K562 (cell line): Measurements from ENCODE around the gene FBRS. TPM values are rescaled to one million over a fixed set of nuclear protein-coding genes. Genes with fewer than 3 reads are reported as not detected.
A peak's percentile ranks its signal among the peaks of the same experiment; 100 is the strongest.

Experiments used
- ESRRA ChIP-seq: fragments of 450-650 bp; IDR thresholded peaks from 2 replicates; pipeline ENCODE4 v1.6.1; 2014; ENCODE audit warnings: low read depth, mild to moderate bottlenecking, moderate library complexity, borderline replicate concordance
- ESRRB ChIP-seq: fragments of 250-450 bp; sonication (Bioruptor Pico); IDR thresholded peaks from 2 replicates; pipeline ENCODE4 v1.5.0; 2020; ENCODE audit warnings: mild to moderate bottlenecking, moderate library complexity, borderline replicate concordance
- EZH2 ChIP-seq: IDR thresholded peaks from 2 replicates; pipeline ENCODE4 v1.6.1; 2012; ENCODE audit warnings: low read depth, mild to moderate bottlenecking, inconsistent platforms, low read length, borderline replicate concordance
- HNRNPK ChIP-seq: fragments of 200-400 bp; formaldehyde crosslinking; IDR thresholded peaks from one replicate; pipeline ENCODE4 v1.6.1; 2018; ENCODE audit warnings: mild to moderate bottlenecking, low read depth, low read length; ENCODE audit not compliant: poor library complexity, severe bottlenecking
- PCBP1 ChIP-seq: fragments of 200-400 bp; formaldehyde crosslinking; IDR thresholded peaks from 2 replicates; pipeline ENCODE4 v1.6.1; 2018; ENCODE audit warnings: mild to moderate bottlenecking, low read depth, low read length; ENCODE audit not compliant: poor library complexity, severe bottlenecking
- PHF8 ChIP-seq: fragments of 200-600 bp; sonication (generic); IDR thresholded peaks from 2 replicates; pipeline ENCODE4 v1.6.1; 2012; ENCODE audit warnings: mixed run types, mild to moderate bottlenecking, inconsistent platforms, low read length, moderate library complexity, borderline replicate concordance
- RFX1 ChIP-seq: fragments of 450-650 bp; IDR thresholded peaks from 2 replicates; pipeline ENCODE4 v1.6.1; 2016; ENCODE audit warnings: mild to moderate bottlenecking, moderate library complexity
- TEAD1 ChIP-seq, 2 experiments: fragments of 450-650 bp in 1 of 2; sonication (generic) in 1 of 2; formaldehyde crosslinking; IDR thresholded peaks; 2 replicates each; pipeline versions ENCODE4 v1.4.0 to v1.8.0; 2020 to 2022; ENCODE audit warnings: mild to moderate bottlenecking in 2 of 2, missing genetic modification reagents in 1 of 2
- polyA plus RNA-seq, 8 experiments: library from polyadenylated mRNA; depleted of rRNA in 4 of 8; stranded (reverse) in 5 of 8; unstranded in 3 of 8; fragments of >200 nt; fragmentation: Nextera tagmentation in 2 of 8; fragmentation: Illumina TruSeq in 1 of 8; extraction: Ambion mirVana in 2 of 8; extraction: Trizol in 1 of 8; gene quantifications; 2 replicates each; pipeline versions ENCODE4 v1.2.1 to v1.2.3, GENCODE V29; 2011 to 2014; ENCODE audit warnings: inconsistent platforms in 1 of 8, missing spikeins in 1 of 8
- total RNA-seq, 7 experiments: library from RNA; depleted of rRNA in 6 of 7; stranded (reverse); fragments of >200 nt in 6 of 7; fragmentation: Illumina TruSeq in 2 of 7; extraction: Trizol in 2 of 7; gene quantifications; 2 replicates each; pipeline versions ENCODE4 v1.2.1 to v1.2.3, GENCODE V29; 2011 to 2021; ENCODE audit warnings: low replicate concordance in 1 of 7
- TF ChIP-seq, protein P1 (sequence below): IDR thresholded peaks from 3 replicates; pipeline ENCODE4 v1.6.1; 2011; ENCODE audit warnings: borderline replicate concordance, mild to moderate bottlenecking, moderate library complexity; ENCODE audit not compliant: insufficient read length; ENCODE audit errors: extremely low read depth
- TF ChIP-seq, protein P2 (sequence below): fragments of 150-350 bp; conservative IDR thresholded peaks from 2 replicates; pipeline ENCODE4 v1.6.1; 2014; ENCODE audit warnings: low read length
- TF ChIP-seq, protein P3 (sequence below): fragments of 450-650 bp; formaldehyde crosslinking; IDR thresholded peaks from 2 replicates; pipeline ENCODE4 v1.4.0; 2020; ENCODE audit warnings: mild to moderate bottlenecking, moderate library complexity
- TF ChIP-seq, protein P4 (sequence below): fragments of 450-650 bp; IDR thresholded peaks from 2 replicates; pipeline ENCODE4 v1.6.1; 2018; ENCODE audit warnings: mild to moderate bottlenecking, low read depth; ENCODE audit not compliant: partially characterized antibody

The FBRS gene
- total and polyA plus RNA-seq, 9 of the 15 experiments (the other 6 are each of a cell fraction or from before 2014, with no cell fraction given), result 0.32 to 59.5 (median 13.1) TPM

DNA sequence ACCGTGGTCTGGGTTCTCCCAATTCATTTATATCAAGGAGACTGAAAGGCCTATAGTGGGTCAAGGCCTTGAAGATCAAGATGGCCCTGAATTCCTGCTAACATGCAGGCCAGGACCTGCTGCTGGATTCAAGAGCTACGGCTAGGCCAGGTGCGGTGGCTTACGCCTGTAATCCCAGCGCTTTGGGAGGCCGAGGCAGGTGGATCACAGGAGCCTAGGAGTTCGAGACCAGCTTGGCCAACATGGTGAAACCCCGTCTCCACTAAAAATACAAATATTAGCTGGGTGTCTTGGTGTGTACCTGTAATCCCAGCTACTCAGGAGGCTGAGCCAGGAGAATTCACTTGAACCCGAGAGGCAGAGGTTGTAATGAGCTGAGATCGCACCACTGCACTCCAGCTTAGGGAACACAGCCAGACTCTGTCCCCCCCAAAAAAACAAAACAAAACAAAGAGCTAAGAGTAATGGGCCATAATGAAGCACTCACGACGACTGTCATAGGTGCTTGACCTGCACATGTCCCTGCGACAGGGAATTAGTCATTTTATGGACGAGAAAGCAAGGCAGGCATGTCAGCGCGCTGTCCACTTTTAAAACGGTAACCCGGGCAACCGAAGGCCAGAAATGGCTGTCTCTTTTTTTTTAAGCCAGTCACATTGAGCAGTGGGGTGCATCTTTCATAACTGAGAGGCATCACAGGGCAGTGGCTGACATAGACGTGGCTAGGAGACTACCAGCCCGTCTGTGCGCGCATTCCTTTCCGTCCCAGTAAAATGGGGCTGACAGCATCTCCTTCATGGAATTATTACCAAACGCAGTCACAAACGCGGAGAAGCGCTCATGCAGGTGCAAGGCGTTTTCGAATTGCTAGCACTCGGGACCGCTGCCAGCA is 1.0 kb upstream of the FBRS start (continued):
- TF ChIP-seq, protein P1, sequence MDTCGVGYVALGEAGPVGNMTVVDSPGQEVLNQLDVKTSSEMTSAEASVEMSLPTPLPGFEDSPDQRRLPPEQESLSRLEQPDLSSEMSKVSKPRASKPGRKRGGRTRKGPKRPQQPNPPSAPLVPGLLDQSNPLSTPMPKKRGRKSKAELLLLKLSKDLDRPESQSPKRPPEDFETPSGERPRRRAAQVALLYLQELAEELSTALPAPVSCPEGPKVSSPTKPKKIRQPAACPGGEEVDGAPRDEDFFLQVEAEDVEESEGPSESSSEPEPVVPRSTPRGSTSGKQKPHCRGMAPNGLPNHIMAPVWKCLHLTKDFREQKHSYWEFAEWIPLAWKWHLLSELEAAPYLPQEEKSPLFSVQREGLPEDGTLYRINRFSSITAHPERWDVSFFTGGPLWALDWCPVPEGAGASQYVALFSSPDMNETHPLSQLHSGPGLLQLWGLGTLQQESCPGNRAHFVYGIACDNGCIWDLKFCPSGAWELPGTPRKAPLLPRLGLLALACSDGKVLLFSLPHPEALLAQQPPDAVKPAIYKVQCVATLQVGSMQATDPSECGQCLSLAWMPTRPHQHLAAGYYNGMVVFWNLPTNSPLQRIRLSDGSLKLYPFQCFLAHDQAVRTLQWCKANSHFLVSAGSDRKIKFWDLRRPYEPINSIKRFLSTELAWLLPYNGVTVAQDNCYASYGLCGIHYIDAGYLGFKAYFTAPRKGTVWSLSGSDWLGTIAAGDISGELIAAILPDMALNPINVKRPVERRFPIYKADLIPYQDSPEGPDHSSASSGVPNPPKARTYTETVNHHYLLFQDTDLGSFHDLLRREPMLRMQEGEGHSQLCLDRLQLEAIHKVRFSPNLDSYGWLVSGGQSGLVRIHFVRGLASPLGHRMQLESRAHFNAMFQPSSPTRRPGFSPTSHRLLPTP, result no peak
- TF ChIP-seq, protein P2, sequence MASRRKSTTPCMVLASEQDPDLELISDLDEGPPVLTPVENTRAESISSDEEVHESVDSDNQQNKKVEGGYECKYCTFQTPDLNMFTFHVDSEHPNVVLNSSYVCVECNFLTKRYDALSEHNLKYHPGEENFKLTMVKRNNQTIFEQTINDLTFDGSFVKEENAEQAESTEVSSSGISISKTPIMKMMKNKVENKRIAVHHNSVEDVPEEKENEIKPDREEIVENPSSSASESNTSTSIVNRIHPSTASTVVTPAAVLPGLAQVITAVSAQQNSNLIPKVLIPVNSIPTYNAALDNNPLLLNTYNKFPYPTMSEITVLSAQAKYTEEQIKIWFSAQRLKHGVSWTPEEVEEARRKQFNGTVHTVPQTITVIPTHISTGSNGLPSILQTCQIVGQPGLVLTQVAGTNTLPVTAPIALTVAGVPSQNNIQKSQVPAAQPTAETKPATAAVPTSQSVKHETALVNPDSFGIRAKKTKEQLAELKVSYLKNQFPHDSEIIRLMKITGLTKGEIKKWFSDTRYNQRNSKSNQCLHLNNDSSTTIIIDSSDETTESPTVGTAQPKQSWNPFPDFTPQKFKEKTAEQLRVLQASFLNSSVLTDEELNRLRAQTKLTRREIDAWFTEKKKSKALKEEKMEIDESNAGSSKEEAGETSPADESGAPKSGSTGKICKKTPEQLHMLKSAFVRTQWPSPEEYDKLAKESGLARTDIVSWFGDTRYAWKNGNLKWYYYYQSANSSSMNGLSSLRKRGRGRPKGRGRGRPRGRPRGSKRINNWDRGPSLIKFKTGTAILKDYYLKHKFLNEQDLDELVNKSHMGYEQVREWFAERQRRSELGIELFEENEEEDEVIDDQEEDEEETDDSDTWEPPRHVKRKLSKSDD, result no peak
- TF ChIP-seq, protein P3, sequence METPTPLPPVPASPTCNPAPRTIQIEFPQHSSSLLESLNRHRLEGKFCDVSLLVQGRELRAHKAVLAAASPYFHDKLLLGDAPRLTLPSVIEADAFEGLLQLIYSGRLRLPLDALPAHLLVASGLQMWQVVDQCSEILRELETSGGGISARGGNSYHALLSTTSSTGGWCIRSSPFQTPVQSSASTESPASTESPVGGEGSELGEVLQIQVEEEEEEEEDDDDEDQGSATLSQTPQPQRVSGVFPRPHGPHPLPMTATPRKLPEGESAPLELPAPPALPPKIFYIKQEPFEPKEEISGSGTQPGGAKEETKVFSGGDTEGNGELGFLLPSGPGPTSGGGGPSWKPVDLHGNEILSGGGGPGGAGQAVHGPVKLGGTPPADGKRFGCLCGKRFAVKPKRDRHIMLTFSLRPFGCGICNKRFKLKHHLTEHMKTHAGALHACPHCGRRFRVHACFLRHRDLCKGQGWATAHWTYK (CRISPR knock-in tag), result peak; percentile 79; the same call in 1 of the 2 replicates
- TF ChIP-seq ESRRB (CRISPR knock-in tag) (no peak), EZH2 (no peak), RFX1 (peak; percentile 88), HNRNPK (no peak), PHF8 (peak; percentile 39; the same call in 1 of the 2 replicates), ESRRA (no peak), TEAD1 (CRISPR knock-in tag; IDR thresholded peaks at IDR 0.05) (0 out of 4 replicates have a peak, but pooled peaks of 1 of the 2 experiments have one; percentile 74), PCBP1 (no peak)
- TF ChIP-seq, protein P4, sequence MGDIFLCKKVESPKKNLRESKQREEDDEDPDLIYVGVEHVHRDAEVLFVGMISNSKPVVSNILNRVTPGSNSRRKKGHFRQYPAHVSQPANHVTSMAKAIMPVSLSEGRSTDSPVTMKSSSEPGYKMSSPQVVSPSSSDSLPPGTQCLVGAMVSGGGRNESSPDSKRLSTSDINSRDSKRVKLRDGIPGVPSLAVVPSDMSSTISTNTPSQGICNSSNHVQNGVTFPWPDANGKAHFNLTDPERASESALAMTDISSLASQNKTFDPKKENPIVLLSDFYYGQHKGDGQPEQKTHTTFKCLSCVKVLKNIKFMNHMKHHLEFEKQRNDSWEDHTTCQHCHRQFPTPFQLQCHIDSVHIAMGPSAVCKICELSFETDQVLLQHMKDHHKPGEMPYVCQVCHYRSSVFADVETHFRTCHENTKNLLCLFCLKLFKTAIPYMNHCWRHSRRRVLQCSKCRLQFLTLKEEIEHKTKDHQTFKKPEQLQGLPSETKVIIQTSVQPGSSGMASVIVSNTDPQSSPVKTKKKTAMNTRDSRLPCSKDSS, result peak; percentile 49
